GM18858 (cell line): ENCODE data around the gene FGFR3.

Source experiments
- ATAC-seq: cut with Tn5 transposase; IDR thresholded peaks from one replicate; pipeline ENCODE4 v1.9.1; 2021; ENCODE audit not compliant: unreplicated experiment

FGFR3 gene

GRCh38 chr4:1801286-1801958 lies 8.3 kb downstream of the FGFR3 start:
- ATAC-seq: no peak

GRCh38 chr4:1802151-1802715 lies 9.1 kb downstream of the FGFR3 start:
- ATAC-seq: no peak

DNA sequence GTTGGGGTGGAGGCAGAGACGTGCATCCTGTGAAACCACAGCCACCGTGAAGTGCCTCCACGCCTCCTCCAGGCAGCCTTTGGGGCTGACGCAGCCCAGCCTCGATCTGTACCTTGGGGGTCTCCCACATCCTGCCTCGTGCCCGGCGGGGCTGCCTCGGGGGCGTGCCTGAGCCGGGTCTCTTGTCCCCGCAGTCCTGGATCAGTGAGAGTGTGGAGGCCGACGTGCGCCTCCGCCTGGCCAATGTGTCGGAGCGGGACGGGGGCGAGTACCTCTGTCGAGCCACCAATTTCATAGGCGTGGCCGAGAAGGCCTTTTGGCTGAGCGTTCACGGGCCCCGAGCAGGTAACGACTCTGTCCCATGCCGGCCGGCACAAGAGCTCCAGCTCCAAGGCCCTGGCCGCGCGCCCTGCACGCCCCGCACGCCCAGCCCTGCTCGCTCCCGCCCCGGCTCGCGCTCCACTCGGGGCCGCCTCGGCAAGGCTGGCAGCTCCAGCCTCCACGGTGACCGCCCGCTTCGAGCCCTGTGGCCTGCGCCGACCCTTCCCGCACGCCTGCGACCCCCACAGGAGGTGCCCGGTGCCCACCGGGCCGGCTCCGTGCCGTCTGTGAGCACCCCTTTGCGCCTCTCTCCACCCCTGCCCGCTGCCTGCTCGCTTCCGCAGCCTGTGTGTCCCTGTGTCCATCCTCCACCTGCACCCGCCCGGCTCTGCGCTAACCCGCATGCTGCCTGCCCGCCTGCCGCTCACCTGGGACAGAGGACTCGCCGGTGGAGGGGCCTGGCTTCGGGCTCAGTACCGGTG lies 9.8 kb downstream of the FGFR3 start:
- ATAC-seq: no peak

DNA sequence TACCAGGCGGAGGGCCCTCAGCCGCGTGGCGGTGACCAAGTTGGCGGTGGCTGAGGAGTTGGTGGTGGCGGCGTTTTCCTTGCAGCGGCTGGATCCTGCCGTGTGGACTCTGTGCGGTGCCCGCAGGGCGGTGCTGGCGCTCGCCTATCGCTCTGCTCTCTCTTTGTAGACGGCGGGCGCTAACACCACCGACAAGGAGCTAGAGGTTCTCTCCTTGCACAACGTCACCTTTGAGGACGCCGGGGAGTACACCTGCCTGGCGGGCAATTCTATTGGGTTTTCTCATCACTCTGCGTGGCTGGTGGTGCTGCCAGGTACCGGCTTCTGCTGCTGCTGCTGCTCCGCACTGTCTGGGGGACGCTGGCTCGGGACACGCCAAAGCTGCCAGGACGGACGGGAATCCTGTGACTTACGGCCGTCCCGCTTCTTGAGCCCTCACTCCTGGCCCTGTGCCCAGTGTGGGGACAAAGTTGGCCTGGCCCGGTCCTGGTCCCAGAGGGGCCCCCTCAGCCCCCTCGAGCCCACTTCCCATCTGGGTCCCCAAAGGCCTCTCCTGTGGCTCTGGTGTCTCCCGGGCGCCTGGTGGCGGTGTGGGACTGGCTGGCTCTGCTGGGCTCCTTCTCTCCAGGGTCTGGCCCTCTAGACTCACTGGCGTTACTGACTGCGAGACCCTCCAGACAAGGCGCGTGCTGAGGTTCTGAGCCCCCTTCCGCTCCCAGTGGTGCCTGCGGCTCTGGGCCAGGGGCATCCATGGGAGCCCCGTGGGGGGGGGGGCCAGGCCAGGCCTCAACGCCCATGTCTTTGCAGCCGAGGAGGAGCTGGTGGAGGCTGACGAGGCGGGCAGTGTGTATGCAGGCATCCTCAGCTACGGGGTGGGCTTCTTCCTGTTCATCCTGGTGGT lies 10.7 kb downstream of the FGFR3 start:
- ATAC-seq: no peak

DNA sequence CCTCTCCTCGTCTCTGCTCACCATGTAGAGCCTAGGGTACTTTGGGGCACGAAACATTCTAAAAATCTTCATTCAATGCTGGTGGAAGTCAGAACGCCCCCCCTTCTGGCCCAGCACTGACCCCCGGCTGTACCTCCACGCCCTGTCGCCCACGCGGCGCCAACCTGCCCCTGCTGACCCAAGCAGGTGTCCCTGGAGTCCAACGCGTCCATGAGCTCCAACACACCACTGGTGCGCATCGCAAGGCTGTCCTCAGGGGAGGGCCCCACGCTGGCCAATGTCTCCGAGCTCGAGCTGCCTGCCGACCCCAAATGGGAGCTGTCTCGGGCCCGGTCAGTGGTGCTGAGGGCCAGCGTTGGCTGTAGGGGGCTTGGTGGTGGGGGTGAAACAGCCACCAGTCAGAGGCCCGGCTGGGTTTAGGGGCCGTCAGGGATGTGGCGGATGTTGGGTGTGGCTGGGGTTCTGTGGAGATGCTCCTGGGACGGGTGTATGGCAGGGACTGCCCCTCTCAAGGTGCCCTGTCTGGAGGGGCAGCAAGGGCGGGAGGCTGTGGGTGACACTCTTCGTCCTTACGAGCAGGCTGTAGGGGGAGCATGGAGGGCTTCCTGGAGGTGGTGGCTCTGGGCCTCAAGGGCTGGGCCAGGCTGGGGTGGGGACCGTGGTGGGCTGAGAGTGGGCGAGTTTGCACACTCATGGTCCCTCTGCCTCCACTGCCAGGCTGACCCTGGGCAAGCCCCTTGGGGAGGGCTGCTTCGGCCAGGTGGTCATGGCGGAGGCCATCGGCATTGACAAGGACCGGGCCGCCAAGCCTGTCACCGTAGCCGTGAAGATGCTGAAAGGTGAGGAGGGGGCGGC lies 11.8 kb downstream of the FGFR3 start:
- ATAC-seq: no peak

GRCh38 chr4:1805493-1806222 lies 12.6 kb downstream of the FGFR3 start:
- ATAC-seq: no peak

DNA sequence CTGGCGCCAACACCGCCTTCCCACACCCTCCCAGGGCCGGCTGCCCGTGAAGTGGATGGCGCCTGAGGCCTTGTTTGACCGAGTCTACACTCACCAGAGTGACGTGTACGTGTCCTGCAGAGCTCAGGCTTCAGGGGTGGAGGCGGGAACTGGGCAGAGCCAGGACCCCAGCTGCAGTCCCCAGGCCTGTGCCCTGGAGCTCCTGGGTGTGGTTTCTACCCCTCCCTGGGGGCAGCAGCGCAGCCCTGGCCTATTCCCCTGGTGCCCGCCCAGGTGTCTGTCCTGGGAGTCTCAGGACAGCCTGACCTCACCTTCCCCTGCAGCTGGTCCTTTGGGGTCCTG lies 13.1 kb downstream of the FGFR3 start:
- no peak for ATAC-seq

- no peak for ATAC-seq
Measured at GRCh38 chr4:1806596-1807331, 13.7 kb downstream of the FGFR3 start.

GRCh38 chr4:1807332-1807777 lies 14.3 kb downstream of the FGFR3 start:
- ATAC-seq: no peak

DNA sequence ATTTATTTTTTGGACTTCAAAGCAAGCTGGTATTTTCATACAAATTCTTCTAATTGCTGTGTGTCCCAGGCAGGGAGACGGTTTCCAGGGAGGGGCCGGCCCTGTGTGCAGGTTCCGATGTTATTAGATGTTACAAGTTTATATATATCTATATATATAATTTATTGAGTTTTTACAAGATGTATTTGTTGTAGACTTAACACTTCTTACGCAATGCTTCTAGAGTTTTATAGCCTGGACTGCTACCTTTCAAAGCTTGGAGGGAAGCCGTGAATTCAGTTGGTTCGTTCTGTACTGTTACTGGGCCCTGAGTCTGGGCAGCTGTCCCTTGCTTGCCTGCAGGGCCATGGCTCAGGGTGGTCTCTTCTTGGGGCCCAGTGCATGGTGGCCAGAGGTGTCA lies 15.3 kb downstream of the FGFR3 start:
- ATAC-seq: no peak

DNA sequence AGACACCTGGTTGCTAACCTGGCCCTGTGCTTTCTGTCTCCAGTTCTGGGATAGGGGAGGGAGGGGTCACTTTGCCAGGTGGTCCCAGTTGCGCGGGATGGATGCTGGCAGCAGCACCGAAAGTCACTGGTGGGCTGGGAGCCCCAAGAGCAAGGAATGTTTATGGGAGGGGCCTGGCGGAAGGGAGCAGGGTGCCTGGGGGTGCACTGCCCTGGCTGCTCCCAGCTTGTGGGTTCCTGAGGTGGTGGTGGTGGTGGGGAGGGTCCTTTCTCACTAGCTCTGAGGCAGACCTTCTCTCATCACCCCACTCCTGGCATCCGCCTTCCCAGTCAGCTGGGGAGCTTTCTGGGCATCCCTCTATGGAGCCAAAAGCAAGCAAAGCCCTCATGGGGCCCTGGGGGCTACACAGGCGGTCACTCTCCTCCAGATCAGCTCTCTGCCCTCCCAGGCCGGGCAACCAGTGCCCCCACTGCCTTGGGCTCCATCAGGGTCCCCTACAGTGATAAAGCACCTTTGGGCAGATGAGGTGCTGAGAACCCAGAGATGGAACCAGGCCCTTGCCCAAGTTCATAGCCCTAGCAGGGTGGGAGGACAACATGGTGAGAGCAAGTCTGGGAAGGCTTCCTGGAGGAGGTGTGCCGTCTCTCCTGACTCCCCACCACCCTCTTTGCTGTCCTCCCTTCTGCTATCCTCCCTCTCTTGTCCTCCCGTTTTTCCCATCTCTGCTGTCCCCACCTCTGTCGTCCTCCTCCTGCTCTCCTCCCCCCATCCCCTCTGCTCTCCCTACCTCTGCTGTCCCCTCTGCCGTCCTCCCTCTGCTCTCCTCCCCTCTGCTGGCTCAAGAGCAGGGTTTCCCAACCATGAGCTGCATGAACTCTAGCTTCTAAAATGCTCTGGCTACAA lies 16.0 kb downstream of the FGFR3 start:
- ATAC-seq: no peak

DNA sequence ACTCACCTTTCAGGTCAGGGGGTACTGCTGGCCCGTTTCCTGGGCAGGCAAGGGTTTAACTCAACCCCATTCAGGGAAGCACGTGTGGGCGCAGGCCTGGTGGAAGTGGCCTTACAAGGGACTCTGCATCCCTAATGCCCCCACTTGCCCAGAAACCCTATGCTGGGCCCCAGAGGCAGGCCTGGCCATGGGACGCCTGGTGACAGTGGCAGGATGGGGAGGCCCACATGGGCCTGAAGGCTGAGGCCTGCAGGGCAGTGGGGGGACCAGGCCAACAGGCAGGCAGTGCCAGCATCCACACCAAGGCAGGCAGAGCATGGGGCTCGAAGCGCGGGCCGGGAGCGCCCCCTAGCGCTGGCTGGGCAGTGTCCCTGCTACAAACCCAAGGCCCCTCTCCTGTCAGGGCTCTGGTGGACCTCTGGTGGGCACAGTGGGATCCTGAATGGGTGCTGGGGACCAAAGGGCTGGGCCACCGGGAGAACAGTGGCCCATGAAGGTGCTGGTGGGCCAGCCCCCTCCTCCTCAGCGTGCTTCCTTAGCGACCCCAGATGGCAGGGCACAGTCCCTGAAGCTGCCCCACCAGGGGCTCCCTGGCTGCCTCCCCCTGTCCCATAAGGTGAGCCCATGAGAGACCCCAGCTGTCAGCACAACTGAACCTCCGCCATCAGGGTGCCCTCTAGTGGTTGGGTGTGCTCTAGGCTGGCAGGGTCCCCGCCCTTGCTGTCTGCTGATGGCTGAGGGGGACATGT lies 16.8 kb downstream of the FGFR3 start:
- no peak for ATAC-seq

DNA sequence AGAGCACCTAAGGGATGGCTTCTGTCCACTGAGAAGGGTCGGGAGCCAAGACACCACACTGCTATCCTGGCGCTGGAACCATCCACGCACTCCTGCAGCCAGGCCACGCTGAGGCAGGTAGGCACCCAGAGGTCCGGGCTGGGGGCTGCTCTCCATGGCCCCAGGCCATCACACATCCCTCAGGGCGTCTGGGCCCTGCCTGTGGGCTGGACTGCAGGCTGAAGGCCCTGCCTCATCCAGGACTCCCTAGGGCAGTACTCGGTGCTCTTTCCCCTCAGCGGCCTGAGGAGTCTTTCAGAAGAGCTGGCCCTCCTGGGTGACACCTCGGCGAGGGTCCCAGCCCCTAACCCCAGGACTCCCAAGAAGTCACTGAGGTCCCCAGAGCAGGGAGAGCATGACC lies 17.7 kb downstream of the FGFR3 start:
- ATAC-seq: no peak

GRCh38 chr4:1812720-1813119 lies 19.6 kb downstream of the FGFR3 start:
- no peak for ATAC-seq

- ATAC-seq: no peak
Measured at GRCh38 chr4:1813231-1813630, 20.1 kb downstream of the FGFR3 start.

DNA sequence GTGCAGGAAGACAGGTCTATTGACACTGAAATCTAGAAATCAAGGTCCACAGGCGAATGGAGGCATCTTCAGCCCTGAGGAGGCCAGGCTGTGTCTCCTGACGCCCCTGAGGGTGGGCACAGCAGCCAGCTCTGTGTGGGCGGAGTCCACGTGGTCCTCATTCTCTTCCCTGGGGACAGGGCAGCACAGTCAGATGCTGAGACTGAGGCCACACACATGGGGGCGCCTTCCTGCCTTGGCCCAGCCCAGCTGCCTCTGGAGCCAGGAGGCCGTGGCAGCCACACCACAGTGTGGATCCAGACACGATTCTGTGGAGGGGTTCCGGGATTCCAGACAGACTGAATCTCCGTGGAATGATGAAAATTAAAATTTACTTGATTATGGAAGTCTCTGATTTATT lies 20.8 kb downstream of the FGFR3 start:
- ATAC-seq: no peak

- ATAC-seq: no peak
Measured at GRCh38 chr4:1814453-1814852, 21.4 kb downstream of the FGFR3 start.
